ENCODE measurements around the gene TMEM43. TPM values are rescaled to one million over a fixed set of nuclear protein-coding genes. Genes with fewer than 3 reads are reported as not detected.

TMEM43 gene
- total RNA-seq, 1 donor from 2014 or later: 50.8 TPM

DNA sequence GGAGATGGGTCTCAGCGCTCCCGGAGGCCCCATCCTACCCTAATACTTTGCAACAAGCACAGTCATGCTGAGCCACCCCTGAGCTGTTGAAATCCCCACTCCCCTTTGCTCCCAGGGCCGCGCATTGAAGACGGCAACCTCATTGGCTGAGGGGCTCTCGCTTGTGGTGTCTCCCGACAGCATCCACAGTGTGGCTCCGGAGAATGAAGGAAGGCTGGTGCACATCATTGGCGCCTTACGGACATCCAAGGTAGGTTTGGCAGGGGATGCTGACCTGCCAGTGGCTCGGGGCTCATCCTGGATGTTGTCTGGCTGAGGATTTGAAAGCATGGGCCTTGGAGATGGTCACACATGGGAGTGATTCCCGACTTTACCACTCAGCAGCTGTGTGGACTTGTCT is 5.9 kb downstream of the TMEM43 start:
- no peak for TF ChIP-seq CTCF (IDR thresholded peaks at IDR 0.05; ENCODE audit: partially characterized antibody, unreplicated experiment)
- DNase-seq: no peak
- Mint-ChIP-seq H3K27ac (ENCODE audit: unreplicated experiment) (no peak overlapping the region), H3K4me1 (ENCODE audit: low read depth, unreplicated experiment) (peaks cover 4% of the 10 kb centered on the region), H3K4me3 (ENCODE audit: unreplicated experiment) (no peak overlapping the region), H3K36me3 (ENCODE audit: unreplicated experiment) (peaks cover 14% of the 10 kb centered on the region), H3K9me3 (ENCODE audit: unreplicated experiment) (no peaks in the 10 kb centered on the region), H3K27me3 (ENCODE audit: unreplicated experiment) (peaks cover 5% of the 10 kb centered on the region)

DNA sequence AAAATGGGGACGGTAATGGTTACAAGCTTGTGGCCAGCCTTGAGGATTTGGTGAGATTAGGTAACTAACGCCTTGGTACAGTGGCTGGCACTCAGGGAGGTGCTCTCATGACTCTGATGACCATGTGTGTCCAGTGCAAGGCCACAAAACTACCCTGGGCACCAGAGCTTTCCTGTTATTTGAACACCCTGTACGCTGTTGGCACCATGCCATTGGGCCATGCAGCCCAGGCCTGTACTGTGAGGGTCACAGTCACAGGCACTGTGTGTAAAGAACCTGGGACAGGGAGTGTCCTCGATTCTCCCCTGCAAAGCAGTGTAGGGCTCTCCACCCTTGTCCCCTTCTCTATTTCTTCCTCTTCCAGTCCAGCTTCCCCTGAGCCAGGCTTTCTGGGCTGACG is 6.3 kb downstream of the TMEM43 start:
- no peak for DNase-seq
- no peak for TF ChIP-seq CTCF (IDR thresholded peaks at IDR 0.05; ENCODE audit: partially characterized antibody, unreplicated experiment)
- H3K9me3 Mint-ChIP-seq (ENCODE audit: unreplicated experiment): no peaks in the 10 kb centered on the region
- H3K27me3 Mint-ChIP-seq (ENCODE audit: unreplicated experiment): peaks cover 5% of the 10 kb centered on the region
- H3K27ac Mint-ChIP-seq (ENCODE audit: unreplicated experiment): peak overlapping the region; percentile 73
- peaks cover 4% of the 10 kb centered on the region for H3K4me1 Mint-ChIP-seq (ENCODE audit: low read depth, unreplicated experiment)
- H3K36me3 Mint-ChIP-seq (ENCODE audit: unreplicated experiment): peaks cover 14% of the 10 kb centered on the region
- H3K4me3 Mint-ChIP-seq (ENCODE audit: unreplicated experiment): no peak overlapping the region

DNA sequence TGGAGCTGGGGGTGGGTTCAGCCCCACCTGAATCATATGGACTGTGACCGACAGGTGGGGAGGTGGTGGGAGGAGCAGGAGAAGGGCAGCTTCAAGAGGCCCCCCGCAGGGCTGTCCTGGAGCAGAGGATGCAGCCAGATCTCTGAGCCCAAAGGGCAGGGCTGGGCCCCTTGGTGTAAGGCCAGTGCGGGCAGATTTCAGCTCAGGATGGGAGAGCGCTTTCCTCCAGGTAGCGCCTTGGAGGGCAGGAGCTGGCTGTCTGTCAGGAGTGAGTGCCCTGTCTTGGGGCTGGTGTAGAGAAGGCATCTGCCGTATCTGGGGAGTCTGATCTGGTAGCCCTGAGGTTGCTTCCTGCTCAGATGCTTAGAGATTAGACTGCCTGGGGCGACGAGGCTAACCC is 7.3 kb downstream of the TMEM43 start:
- H3K4me3 Mint-ChIP-seq (ENCODE audit: unreplicated experiment): no peak overlapping the region
- no peaks in the 10 kb centered on the region for H3K9me3 Mint-ChIP-seq (ENCODE audit: unreplicated experiment)
- no peak overlapping the region for H3K27ac Mint-ChIP-seq (ENCODE audit: unreplicated experiment)
- H3K4me1 Mint-ChIP-seq (ENCODE audit: low read depth, unreplicated experiment): no peaks in the 10 kb centered on the region
- TF ChIP-seq CTCF (IDR thresholded peaks at IDR 0.05; ENCODE audit: partially characterized antibody, unreplicated experiment): no peak
- DNase-seq: no peak
- peaks cover 5% of the 10 kb centered on the region for H3K27me3 Mint-ChIP-seq (ENCODE audit: unreplicated experiment)
- peaks cover 14% of the 10 kb centered on the region for H3K36me3 Mint-ChIP-seq (ENCODE audit: unreplicated experiment)

- H3K27me3 Mint-ChIP-seq (ENCODE audit: unreplicated experiment): peaks cover 5% of the 10 kb centered on the region
- no peaks in the 10 kb centered on the region for H3K9me3 Mint-ChIP-seq (ENCODE audit: unreplicated experiment)
- TF ChIP-seq CTCF (IDR thresholded peaks at IDR 0.05; ENCODE audit: partially characterized antibody, unreplicated experiment): no peak
- no peak overlapping the region for H3K4me3 Mint-ChIP-seq (ENCODE audit: unreplicated experiment)
- H3K4me1 Mint-ChIP-seq (ENCODE audit: low read depth, unreplicated experiment): no peaks in the 10 kb centered on the region
- peaks cover 14% of the 10 kb centered on the region for H3K36me3 Mint-ChIP-seq (ENCODE audit: unreplicated experiment)
- H3K27ac Mint-ChIP-seq (ENCODE audit: unreplicated experiment): no peak overlapping the region
- DNase-seq: no peak
These were observed 7.8 kb downstream of the TMEM43 start for GRCh38 chr3:14132689-14133088.

- Mint-ChIP-seq H3K27me3 (ENCODE audit: unreplicated experiment) (peaks cover 5% of the 10 kb centered on the region), H3K36me3 (ENCODE audit: unreplicated experiment) (peaks cover 11% of the 10 kb centered on the region), H3K27ac (ENCODE audit: unreplicated experiment) (no peak overlapping the region), H3K4me3 (ENCODE audit: unreplicated experiment) (no peak overlapping the region), H3K9me3 (ENCODE audit: unreplicated experiment) (no peaks in the 10 kb centered on the region), H3K4me1 (ENCODE audit: low read depth, unreplicated experiment) (peaks cover under 1% of the 10 kb centered on the region)
- TF ChIP-seq CTCF (IDR thresholded peaks at IDR 0.05; ENCODE audit: partially characterized antibody, unreplicated experiment): no peak
- no peak for DNase-seq
These were observed 8.4 kb downstream of the TMEM43 start for GRCh38 chr3:14133188-14133800.

Data from glutamatergic neuron (in vitro differentiated cells).